HAP-1 (cell line): ENCODE measurements around the gene H6PD.

Experiments used
- DNase-seq, 2 experiments: peaks; one replicate each; pipeline ENCODE4 v3.0.0-alpha.2; 2016 to 2020; ENCODE audit warnings: low spot score in 2 of 2
- H3K27me3 ChIP-seq: fragments of 250-450 bp; sonication (Bioruptor Pico); 2 replicates; pipeline ENCODE4 v1.5.1; 2020; ENCODE audit warnings: low read depth, mild to moderate bottlenecking, moderate library complexity
- H3K36me3 ChIP-seq: fragments of 250-450 bp; sonication (Bioruptor Pico); replicated peaks from 2 replicates; pipeline ENCODE4 v1.5.1; 2020; ENCODE audit warnings: mild to moderate bottlenecking
- H3K4me1 ChIP-seq: fragments of 250-450 bp; sonication (Bioruptor Pico); 2 replicates; pipeline ENCODE4 v1.5.1; 2020; ENCODE audit warnings: mild to moderate bottlenecking
- H3K4me3 ChIP-seq: fragments of 250-450 bp; sonication (Bioruptor Pico); 2 replicates; pipeline ENCODE4 v1.5.1; 2020; ENCODE audit warnings: mild to moderate bottlenecking, moderate library complexity
- H3K9me3 ChIP-seq: fragments of 250-450 bp; sonication (Bioruptor Pico); 2 replicates; pipeline ENCODE4 v1.5.1; 2020; ENCODE audit warnings: mild to moderate bottlenecking, moderate library complexity
- in situ Hi-C: fragments of 300-500 bp; cut with MboI; formaldehyde crosslinking; loops from 3 replicates; pipeline ENCODE4 v1.14.3; 2020; ENCODE audit warnings: low sequenced_read_pairs, inconsistent platforms, mixed read lengths

H6PD gene

GRCh38 chr1:9248341-9249262 is 14.0 kb downstream of the H6PD start:
- no peak for DNase-seq
- H3K36me3 ChIP-seq: no peaks in the 10 kb centered on the region
- no peak overlapping the region for H3K4me3 ChIP-seq
- H3K4me1 ChIP-seq: peaks cover 16% of the 10 kb centered on the region
- H3K9me3 ChIP-seq: no peaks in the 10 kb centered on the region
- in situ Hi-C loops: no loop called here
- no peaks in the 10 kb centered on the region for H3K27me3 ChIP-seq

GRCh38 chr1:9249263-9249533 is 14.6 kb downstream of the H6PD start:
- in situ Hi-C loops: no loop called here
- Histone ChIP-seq H3K9me3 (no peaks in the 10 kb centered on the region), H3K4me3 (no peak overlapping the region), H3K27me3 (no peaks in the 10 kb centered on the region), H3K4me1 (peaks cover 21% of the 10 kb centered on the region), H3K36me3 (no peaks in the 10 kb centered on the region)
- DNase-seq: no peak

GRCh38 chr1:9249534-9250410 is 15.2 kb downstream of the H6PD start:
- Histone ChIP-seq H3K9me3 (no peaks in the 10 kb centered on the region), H3K27me3 (no peaks in the 10 kb centered on the region), H3K36me3 (no peaks in the 10 kb centered on the region), H3K4me1 (peaks cover 21% of the 10 kb centered on the region), H3K4me3 (no peak overlapping the region)
- in situ Hi-C loops: no loop called here
- DNase-seq: peak in 1 of 2 experiments; percentile 53

- no peaks in the 10 kb centered on the region for H3K27me3 ChIP-seq
- DNase-seq: no peak
- H3K9me3 ChIP-seq: no peaks in the 10 kb centered on the region
- in situ Hi-C loops: no loop called here
- H3K36me3 ChIP-seq: no peaks in the 10 kb centered on the region
- peaks cover 21% of the 10 kb centered on the region for H3K4me1 ChIP-seq
- H3K4me3 ChIP-seq: no peak overlapping the region
Measured at GRCh38 chr1:9250411-9251381, 16.1 kb downstream of the H6PD start.

GRCh38 chr1:9251501-9251900 is 16.9 kb downstream of the H6PD start:
- Histone ChIP-seq H3K4me1 (peaks cover 21% of the 10 kb centered on the region), H3K9me3 (no peaks in the 10 kb centered on the region), H3K27me3 (no peaks in the 10 kb centered on the region), H3K36me3 (no peaks in the 10 kb centered on the region), H3K4me3 (no peak overlapping the region)
- in situ Hi-C loops: no loop called here
- DNase-seq: no peak

- in situ Hi-C loops: no loop called here
- peak; percentile 75 to 82 for DNase-seq
- no peak overlapping the region for H3K4me3 ChIP-seq
- no peaks in the 10 kb centered on the region for H3K27me3 ChIP-seq
- no peaks in the 10 kb centered on the region for H3K36me3 ChIP-seq
- H3K4me1 ChIP-seq: peaks cover 21% of the 10 kb centered on the region
- no peaks in the 10 kb centered on the region for H3K9me3 ChIP-seq
Measured at GRCh38 chr1:9253004-9253403, 18.4 kb downstream of the H6PD start.

GRCh38 chr1:9253453-9254105 is 19.0 kb downstream of the H6PD start:
- peaks cover 1% of the 10 kb centered on the region; the same call in 1 of the 2 replicates for H3K9me3 ChIP-seq
- DNase-seq: no peak
- no peaks in the 10 kb centered on the region for H3K36me3 ChIP-seq
- H3K4me1 ChIP-seq: peaks cover 21% of the 10 kb centered on the region
- in situ Hi-C loops: no loop called here
- H3K4me3 ChIP-seq: no peak overlapping the region
- no peaks in the 10 kb centered on the region for H3K27me3 ChIP-seq

GRCh38 chr1:9256332-9256731 is 21.8 kb downstream of the H6PD start:
- Histone ChIP-seq H3K9me3 (peaks cover 6% of the 10 kb centered on the region; the same call in 1 of the 2 replicates), H3K36me3 (no peaks in the 10 kb centered on the region), H3K4me3 (no peak overlapping the region), H3K27me3 (no peaks in the 10 kb centered on the region), H3K4me1 (peaks cover 21% of the 10 kb centered on the region)
- in situ Hi-C loops: no loop called here
- no peak for DNase-seq

GRCh38 chr1:9257851-9258250 is 23.3 kb downstream of the H6PD start:
- no peak overlapping the region for H3K4me3 ChIP-seq
- no peak for DNase-seq
- peaks cover 10% of the 10 kb centered on the region for H3K4me1 ChIP-seq
- H3K27me3 ChIP-seq: no peaks in the 10 kb centered on the region
- in situ Hi-C loops: no loop called here
- no peaks in the 10 kb centered on the region for H3K36me3 ChIP-seq
- peaks cover 6% of the 10 kb centered on the region; the same call in 1 of the 2 replicates for H3K9me3 ChIP-seq

- no peak for DNase-seq
- Histone ChIP-seq H3K27me3 (no peaks in the 10 kb centered on the region), H3K4me3 (no peak overlapping the region), H3K36me3 (no peaks in the 10 kb centered on the region), H3K4me1 (peaks cover 5% of the 10 kb centered on the region), H3K9me3 (peaks cover 6% of the 10 kb centered on the region; the same call in 1 of the 2 replicates)
- in situ Hi-C loops: no loop called here
Measured at GRCh38 chr1:9258629-9259028, 24.1 kb downstream of the H6PD start.

- Histone ChIP-seq H3K4me3 (no peak overlapping the region), H3K9me3 (peaks cover 6% of the 10 kb centered on the region; the same call in 1 of the 2 replicates), H3K27me3 (no peaks in the 10 kb centered on the region), H3K36me3 (no peaks in the 10 kb centered on the region), H3K4me1 (no peaks in the 10 kb centered on the region)
- DNase-seq: no peak
- in situ Hi-C loops: loop anchor here (10.0 kb wide), 1 partner anchor 325 kb away; the partner anchor contains the start of gene TMEM201
Measured at GRCh38 chr1:9260059-9260766, 25.6 kb downstream of the H6PD start.

- Histone ChIP-seq H3K27me3 (no peaks in the 10 kb centered on the region), H3K4me3 (no peak overlapping the region), H3K4me1 (no peaks in the 10 kb centered on the region), H3K36me3 (no peaks in the 10 kb centered on the region), H3K9me3 (peaks cover 6% of the 10 kb centered on the region; the same call in 1 of the 2 replicates)
- no peak for DNase-seq
- in situ Hi-C loops: loop anchor here (10.0 kb wide), 1 partner anchor 323 kb away; the partner anchor contains the start of gene TMEM201
Measured at GRCh38 chr1:9261496-9261895, 26.9 kb downstream of the H6PD start.
